DND-41 (cell line): ENCODE data around the gene POLA1.

ENCODE experiments used
- ATAC-seq: fragments of 200-7000 bp; cut with Tn5 transposase; 3 replicates; pipeline ENCODE4 v1.9.1; 2021; ENCODE audit warnings: low read depth; ENCODE audit not compliant: insufficient read depth
- DNase-seq: peaks from one replicate; pipeline ENCODE4 v3.0.0-alpha.2; 2020
- H2AFZ ChIP-seq: 2 replicates; pipeline ENCODE4 v1.6.0; 2012; ENCODE audit warnings: low read depth, low read length
- H3K27ac ChIP-seq: 2 replicates; pipeline ENCODE4 v1.5.1; 2012; ENCODE audit warnings: low read length, inconsistent platforms
- H3K27me3 ChIP-seq: fragments of 200-600 bp; sonication (generic); 2 replicates; pipeline ENCODE4 v1.6.0; 2012; ENCODE audit warnings: low read length, mild to moderate bottlenecking, inconsistent platforms; ENCODE audit not compliant: insufficient read depth, poor library complexity
- H3K36me3 ChIP-seq: 2 replicates; pipeline ENCODE4 v1.5.1; 2012; ENCODE audit warnings: low read length, inconsistent platforms; ENCODE audit not compliant: insufficient read depth
- H3K4me1 ChIP-seq: 2 replicates; pipeline ENCODE4 v1.5.1; 2012; ENCODE audit warnings: mild to moderate bottlenecking, low read length; ENCODE audit not compliant: insufficient read depth
- H3K4me2 ChIP-seq: 2 replicates; pipeline ENCODE4 v1.6.0; 2012; ENCODE audit warnings: mild to moderate bottlenecking, moderate library complexity, low read length, inconsistent platforms; ENCODE audit not compliant: insufficient read depth
- H3K4me3 ChIP-seq, 2 experiments: fragments of 200-600 bp in 1 of 2; shearing (Covaris generic) in 1 of 2; 2 replicates each; pipeline ENCODE4 v1.5.1; 2012 to 2016; ENCODE audit warnings: inconsistent platforms in 2 of 2, low read length in 2 of 2, mild to moderate bottlenecking in 2 of 2, low read depth in 1 of 2, moderate library complexity in 1 of 2
- H3K79me2 ChIP-seq: 2 replicates; pipeline ENCODE4 v1.6.0; 2012; ENCODE audit warnings: low read length, inconsistent platforms; ENCODE audit not compliant: insufficient read depth
- H3K9ac ChIP-seq: 2 replicates; pipeline ENCODE4 v1.6.0; 2012; ENCODE audit warnings: low read depth, mild to moderate bottlenecking, inconsistent platforms, low read length, moderate library complexity
- H3K9me3 ChIP-seq: 2 replicates; pipeline ENCODE4 v1.5.1; 2012; ENCODE audit warnings: low read length, moderate library complexity, mild to moderate bottlenecking, inconsistent platforms; ENCODE audit not compliant: insufficient read depth, severe bottlenecking
- H4K20me1 ChIP-seq: 2 replicates; pipeline ENCODE4 v1.6.0; 2012; ENCODE audit warnings: low read length; ENCODE audit not compliant: insufficient read depth
- EZH2 ChIP-seq: IDR thresholded peaks from 3 replicates; pipeline ENCODE4 v1.6.1; 2012; ENCODE audit warnings: borderline replicate concordance, low read depth, mild to moderate bottlenecking, moderate library complexity, low read length, inconsistent platforms; ENCODE audit not compliant: severe bottlenecking
- TF ChIP-seq, protein P1 (sequence below): IDR thresholded peaks from 2 replicates; pipeline ENCODE4 v1.5.1; 2012; ENCODE audit warnings: borderline replicate concordance, low read length, moderate library complexity, mild to moderate bottlenecking; ENCODE audit not compliant: poor library complexity, severe bottlenecking; ENCODE audit errors: extremely low read depth

The POLA1 gene

DNA sequence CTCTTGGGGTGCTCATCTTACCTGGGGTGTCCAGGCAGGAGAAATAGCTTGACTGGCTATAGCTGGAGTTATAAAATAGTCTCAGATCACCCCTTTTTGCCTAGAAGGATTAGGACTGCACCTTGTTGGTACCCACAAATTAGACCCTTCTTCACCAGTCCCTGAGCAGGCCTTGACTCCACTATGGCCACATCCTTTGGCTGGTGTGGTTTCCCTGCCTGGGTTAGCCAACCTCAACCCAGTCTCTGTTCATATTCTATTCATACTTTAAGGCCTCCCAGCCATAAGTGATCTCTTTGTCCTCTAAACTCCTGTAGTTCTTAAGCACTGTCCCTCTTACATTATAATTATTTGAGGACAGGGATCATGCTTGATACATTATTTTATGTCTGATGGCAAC, 252.7 kb downstream of the POLA1 start:
- no peaks in the 10 kb centered on the region for H3K9me3 ChIP-seq

DNA sequence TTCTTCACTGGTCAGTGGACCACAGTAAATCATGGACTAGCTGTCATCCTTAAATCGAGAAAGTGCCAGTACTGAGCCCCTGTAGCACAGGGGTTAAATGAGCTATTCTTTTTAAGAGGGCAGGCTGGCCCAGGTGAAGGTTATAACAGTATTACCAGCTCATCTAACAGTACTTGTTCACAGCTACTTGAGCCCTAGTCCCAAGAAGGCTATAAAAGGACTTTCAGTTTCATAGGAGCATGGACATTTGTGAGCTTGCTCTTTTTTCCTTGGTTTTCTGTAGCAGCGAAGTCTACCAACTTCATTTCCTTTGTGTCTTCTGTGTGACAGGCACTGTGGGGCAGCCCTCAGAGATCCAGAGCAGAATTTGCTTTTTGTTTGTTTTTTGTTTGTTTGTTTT, 261.0 kb downstream of the POLA1 start:
- DNase-seq (no peak), ATAC-seq (no peak)
- Histone ChIP-seq H3K4me3 (no peak overlapping the region), H3K9ac (no peak overlapping the region), H2AFZ (no peak overlapping the region), H3K36me3 (peaks cover 22% of the 10 kb centered on the region; the same call in 1 of the 2 replicates), H4K20me1 (no peaks in the 10 kb centered on the region), H3K4me1 (no peaks in the 10 kb centered on the region), H3K4me2 (no peak overlapping the region), H3K79me2 (peaks cover 1% of the 10 kb centered on the region; the same call in 1 of the 2 replicates), H3K27me3 (no peaks in the 10 kb centered on the region), H3K27ac (no peak overlapping the region), H3K9me3 (no peaks in the 10 kb centered on the region)
- TF ChIP-seq, protein P1, sequence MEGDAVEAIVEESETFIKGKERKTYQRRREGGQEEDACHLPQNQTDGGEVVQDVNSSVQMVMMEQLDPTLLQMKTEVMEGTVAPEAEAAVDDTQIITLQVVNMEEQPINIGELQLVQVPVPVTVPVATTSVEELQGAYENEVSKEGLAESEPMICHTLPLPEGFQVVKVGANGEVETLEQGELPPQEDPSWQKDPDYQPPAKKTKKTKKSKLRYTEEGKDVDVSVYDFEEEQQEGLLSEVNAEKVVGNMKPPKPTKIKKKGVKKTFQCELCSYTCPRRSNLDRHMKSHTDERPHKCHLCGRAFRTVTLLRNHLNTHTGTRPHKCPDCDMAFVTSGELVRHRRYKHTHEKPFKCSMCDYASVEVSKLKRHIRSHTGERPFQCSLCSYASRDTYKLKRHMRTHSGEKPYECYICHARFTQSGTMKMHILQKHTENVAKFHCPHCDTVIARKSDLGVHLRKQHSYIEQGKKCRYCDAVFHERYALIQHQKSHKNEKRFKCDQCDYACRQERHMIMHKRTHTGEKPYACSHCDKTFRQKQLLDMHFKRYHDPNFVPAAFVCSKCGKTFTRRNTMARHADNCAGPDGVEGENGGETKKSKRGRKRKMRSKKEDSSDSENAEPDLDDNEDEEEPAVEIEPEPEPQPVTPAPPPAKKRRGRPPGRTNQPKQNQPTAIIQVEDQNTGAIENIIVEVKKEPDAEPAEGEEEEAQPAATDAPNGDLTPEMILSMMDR = no peak
- no peak for TF ChIP-seq EZH2

More for the DNA sequence above, 252.7 kb downstream of the POLA1 start:
- Histone ChIP-seq H3K4me1 (no peaks in the 10 kb centered on the region), H3K36me3 (peaks cover 14% of the 10 kb centered on the region), H3K4me3 (no peak overlapping the region), H3K9ac (no peak overlapping the region), H2AFZ (no peak overlapping the region), H3K27me3 (no peaks in the 10 kb centered on the region), H3K79me2 (no peaks in the 10 kb centered on the region), H4K20me1 (no peaks in the 10 kb centered on the region), H3K27ac (no peak overlapping the region), H3K4me2 (no peak overlapping the region)
- no peak for TF ChIP-seq EZH2
- TF ChIP-seq, protein P1 = no peak
- ATAC-seq (no peak), DNase-seq (no peak)

DNA sequence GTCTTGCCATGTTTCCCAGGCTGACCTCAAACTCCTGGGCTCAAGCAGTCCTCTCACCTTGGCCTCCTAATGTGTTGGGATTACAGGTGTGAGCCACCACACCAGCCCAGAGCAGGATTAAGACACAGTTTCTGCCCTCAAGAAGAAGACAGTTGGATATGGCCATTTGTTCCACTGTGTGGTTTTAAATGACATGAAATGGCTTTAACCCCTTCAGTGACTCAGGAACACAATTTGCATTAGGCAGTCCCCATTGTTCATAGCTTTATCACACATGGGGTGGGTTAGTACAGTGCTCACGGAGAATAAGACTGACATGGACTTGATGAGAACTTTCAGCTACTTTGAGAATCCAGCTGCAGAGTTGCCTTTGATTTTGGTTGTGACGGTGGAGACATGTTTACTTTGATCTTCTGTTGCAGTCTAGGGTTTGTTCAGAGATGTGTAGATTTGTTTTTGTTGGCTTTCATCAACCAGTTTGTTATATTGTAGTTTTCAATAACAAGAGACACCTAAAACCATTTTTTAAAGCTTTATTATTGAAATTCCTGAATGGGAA, 261.7 kb downstream of the POLA1 start:
- H3K27ac ChIP-seq = no peak overlapping the region
- no peak overlapping the region for H3K4me2 ChIP-seq
- H3K27me3 ChIP-seq = no peaks in the 10 kb centered on the region
- no peak overlapping the region for H3K9ac ChIP-seq
- no peaks in the 10 kb centered on the region for H3K4me1 ChIP-seq
- DNase-seq = no peak
- H3K79me2 ChIP-seq = peaks cover 1% of the 10 kb centered on the region; the same call in 1 of the 2 replicates
- no peaks in the 10 kb centered on the region for H4K20me1 ChIP-seq
- no peak overlapping the region for H3K4me3 ChIP-seq
- H3K9me3 ChIP-seq = no peaks in the 10 kb centered on the region
- TF ChIP-seq EZH2 = no peak
- TF ChIP-seq, protein P1 = no peak
- H3K36me3 ChIP-seq = peaks cover 18% of the 10 kb centered on the region; the same call in 1 of the 2 replicates
- ATAC-seq = 0 out of 3 replicates have a peak, but pooled peaks have one; percentile 12
- no peak overlapping the region for H2AFZ ChIP-seq
